HCT116 (cell line): ENCODE results near the gene MAPK8IP3. TPM values are rescaled to one million over a fixed set of nuclear protein-coding genes. Genes with fewer than 3 reads are reported as not detected.

ENCODE experiments used
- ATAC-seq: fragments of 200-7000 bp; cut with Tn5 transposase; 2 replicates; pipeline ENCODE4 v1.9.1; 2020; ENCODE audit warnings: mild to moderate bottlenecking, moderate library complexity
- BruUV-seq: library from RNA; stranded (reverse); fragments of 400-500 nt; replicated peaks from 2 replicates; lab custom pipeline; 2021; lab: Mats Ljungman, UMichigan
- CTCF ChIA-PET: fragments of 300-600 bp; sonication (Branson Sonifier 250); formaldehyde crosslinking; loops from one replicate; lab custom pipeline; 2021; ENCODE audit warnings: antibody characterized with exemption; lab: Charles Lee
- POLR2A ChIA-PET: fragments of 300-600, 350-600 bp; sonication (Branson Sonifier 250); formaldehyde crosslinking; loops from one replicate; lab custom pipeline; 2021; ENCODE audit warnings: antibody characterized with exemption; lab: Charles Lee
- RAD21 ChIA-PET, 2 experiments: fragments of 300-600 bp; sonication (Branson Sonifier 250); formaldehyde crosslinking; loops; one replicate each; lab custom pipeline; 2023; ENCODE audit warnings: low total read pairs in 2 of 2; ENCODE audit not compliant: uncharacterized antibody in 2 of 2, unreplicated experiment in 2 of 2, low non-redundant PET in 1 of 2; lab: Charles Lee
- DNase-seq: peaks from one replicate; pipeline ENCODE4 v3.0.0-alpha.2; 2010; ENCODE audit warnings: low read depth, low spot score
- H2AFZ ChIP-seq: fragments of 200-600 bp; shearing (Covaris generic), sonication (generic); 2 replicates; pipeline ENCODE4 v1.6.1; 2017; ENCODE audit warnings: low read depth, mixed run types, mixed read lengths, antibody characterized with exemption, low read length; ENCODE audit not compliant: poor library complexity, severe bottlenecking
- H3K27ac ChIP-seq: 2 replicates; pipeline ENCODE4 v1.5.1; 2012; ENCODE audit warnings: low read depth, low read length
- H3K27me3 ChIP-seq: fragments of 200-600 bp; sonication (generic); 2 replicates; pipeline ENCODE4 v1.6.1; 2016; ENCODE audit warnings: mixed run types, low read length, mixed read lengths; ENCODE audit not compliant: insufficient read depth
- H3K36me3 ChIP-seq, 2 experiments: fragments of 200-500 bp in 1 of 2; fragments of 200-600 bp in 1 of 2; sonication (Bioruptor generic) in 1 of 2; sonication (generic) in 1 of 2; 2 replicates each; pipeline versions ENCODE4 v1.5.1 to v1.6.1; 2014 to 2016; ENCODE audit warnings: low read length in 2 of 2, inconsistent platforms in 1 of 2, mixed read lengths in 1 of 2, mixed run types in 1 of 2; ENCODE audit not compliant: insufficient read depth in 2 of 2, control insufficient read depth in 1 of 2
- H3K4me1 ChIP-seq, 2 experiments: fragments of 200-600 bp in 1 of 2; sonication (generic) in 1 of 2; 2 replicates each; pipeline versions ENCODE4 v1.5.1 to v1.6.1; 2012 to 2017; ENCODE audit warnings: low read length in 2 of 2, inconsistent platforms in 1 of 2, mild to moderate bottlenecking in 1 of 2, mixed read lengths in 1 of 2, mixed run types in 1 of 2, moderate library complexity in 1 of 2; ENCODE audit not compliant: insufficient read depth in 2 of 2, control insufficient read depth in 1 of 2
- H3K4me2 ChIP-seq: fragments of 200-600 bp; sonication (generic); 2 replicates; pipeline ENCODE4 v1.6.1; 2017; ENCODE audit warnings: mixed run types, low read length, mixed read lengths
- H3K4me3 ChIP-seq, 2 experiments: fragments of 200-600 bp in 1 of 2; sonication (generic) in 1 of 2; replicated peaks in 1 of 2; 2 replicates each; pipeline ENCODE4 v1.5.1; 2011 to 2016; ENCODE audit warnings: low read length in 2 of 2, control low read depth in 1 of 2, low read depth in 1 of 2, mild to moderate bottlenecking in 1 of 2, mixed read lengths in 1 of 2, mixed run types in 1 of 2
- H3K79me2 ChIP-seq: fragments of 200-600 bp; sonication (generic); 2 replicates; pipeline ENCODE4 v1.6.1; 2017; ENCODE audit warnings: mild to moderate bottlenecking, mixed run types, low read length, moderate library complexity, mixed read lengths; ENCODE audit not compliant: insufficient read depth
- H3K9ac ChIP-seq: fragments of 200-600 bp; sonication (generic); 2 replicates; pipeline ENCODE4 v1.6.1; 2016; ENCODE audit warnings: low read length, mixed read lengths
- H3K9me2 ChIP-seq: fragments of 200-600 bp; sonication (generic), shearing (Covaris generic); 2 replicates; pipeline ENCODE4 v1.6.1; 2017; ENCODE audit warnings: mixed run types, mild to moderate bottlenecking, moderate library complexity; ENCODE audit not compliant: insufficient read depth
- H3K9me3 ChIP-seq, 2 experiments: fragments of 200-500 bp in 1 of 2; fragments of 200-600 bp in 1 of 2; sonication (Bioruptor generic) in 1 of 2; sonication (generic) in 1 of 2; 2 replicates each; pipeline ENCODE4 v1.6.1; 2014 to 2017; ENCODE audit warnings: low read length in 2 of 2, mixed read lengths in 2 of 2, inconsistent platforms in 1 of 2, low read depth in 1 of 2, mild to moderate bottlenecking in 1 of 2, mixed run types in 1 of 2, moderate library complexity in 1 of 2; ENCODE audit not compliant: control insufficient read depth in 1 of 2, insufficient read depth in 1 of 2
- H4K20me1 ChIP-seq: fragments of 200-600 bp; sonication (generic), shearing (Covaris generic); 2 replicates; pipeline ENCODE4 v1.6.1; 2017; ENCODE audit warnings: mixed run types, mild to moderate bottlenecking, moderate library complexity; ENCODE audit not compliant: insufficient read depth
- EZH2phosphoT487 ChIP-seq: fragments of 200-600 bp; IDR thresholded peaks from 2 replicates; pipeline ENCODE4 v1.6.1; 2018; ENCODE audit warnings: antibody characterized with exemption, borderline replicate concordance
- FOSL1 ChIP-seq: IDR thresholded peaks from 2 replicates; pipeline ENCODE4 v1.6.1; 2012; ENCODE audit warnings: low read depth
- JUND ChIP-seq: IDR thresholded peaks from 2 replicates; pipeline ENCODE4 v1.6.1; 2012
- POLR2A ChIP-seq: IDR thresholded peaks from 2 replicates; pipeline ENCODE4 v1.7.0; 2011; ENCODE audit warnings: borderline replicate concordance; ENCODE audit not compliant: insufficient read depth, insufficient read length; ENCODE audit errors: extremely low read depth
- RAD21 ChIP-seq: IDR thresholded peaks from 2 replicates; pipeline ENCODE4 v1.6.1; 2012; ENCODE audit warnings: low read depth, mild to moderate bottlenecking
- SP1 ChIP-seq: IDR thresholded peaks from 2 replicates; pipeline ENCODE4 v1.6.1; 2012; ENCODE audit warnings: low read depth
- ZFX ChIP-seq: fragments of 450-650 bp; IDR thresholded peaks from 2 replicates; pipeline ENCODE4 v1.6.1; 2017
- ZNF274 ChIP-seq: fragments of 200-500 bp; sonication (Bioruptor generic); IDR thresholded peaks from 2 replicates; pipeline ENCODE4 v1.6.1; 2014; ENCODE audit warnings: mild to moderate bottlenecking, low read depth, low read length, inconsistent platforms
- intact Hi-C: fragments of 100-400 bp; cut with micrococcal nuclease; formaldehyde crosslinking; loops from 2 replicates; pipeline ENCODE4 v1.10.0; 2022
- total RNA-seq: library from RNA; stranded (reverse); gene quantifications from one replicate; pipeline ENCODE4 v1.2.1, GENCODE V29; 2021; ENCODE audit not compliant: unreplicated experiment
- TF ChIP-seq, protein P1 (sequence below): IDR thresholded peaks from 2 replicates; pipeline ENCODE4 v1.6.1; 2012
- TF ChIP-seq, protein P2 (sequence below), 3 experiments: fragments of 200-600 bp in 1 of 3; sonication (generic) in 1 of 3; IDR thresholded peaks in 2 of 3; conservative IDR thresholded peaks in 1 of 3; 2 replicates each; pipeline ENCODE4 v1.5.1; 2012 to 2017; ENCODE audit warnings: low read depth in 2 of 3, low read length in 2 of 3, antibody characterized with exemption in 1 of 3, borderline replicate concordance in 1 of 3, control low read depth in 1 of 3, mild to moderate bottlenecking in 1 of 3, mixed read lengths in 1 of 3, mixed run types in 1 of 3, moderate library complexity in 1 of 3; ENCODE audit not compliant: insufficient read depth in 1 of 3

Gene MAPK8IP3
- total RNA-seq, 1 experiment from 2014 or later = 75.3 TPM

DNA sequence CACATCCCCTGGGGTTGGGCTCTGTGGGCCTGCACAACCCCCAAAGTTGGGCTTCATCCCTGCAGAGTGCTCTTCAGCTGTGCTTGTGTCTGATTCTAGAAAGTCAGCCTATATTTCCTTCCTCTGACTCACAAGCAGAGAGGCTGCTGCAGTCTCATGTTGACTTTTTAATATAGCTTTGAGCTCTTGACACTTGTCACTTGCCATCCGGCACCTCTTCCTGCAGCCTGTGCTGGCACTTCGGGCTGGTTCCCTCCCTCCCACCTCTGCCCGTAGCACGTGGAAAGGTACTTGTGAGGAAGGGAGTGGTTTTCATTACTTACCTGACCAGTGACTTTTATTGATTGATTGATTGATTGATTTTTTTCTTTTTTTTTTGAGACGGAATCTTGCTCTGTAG lies 47.0 kb upstream of the MAPK8IP3 start:
- no peak for TF ChIP-seq RAD21
- no peak for TF ChIP-seq EZH2phosphoT487
- TF ChIP-seq, protein P1, sequence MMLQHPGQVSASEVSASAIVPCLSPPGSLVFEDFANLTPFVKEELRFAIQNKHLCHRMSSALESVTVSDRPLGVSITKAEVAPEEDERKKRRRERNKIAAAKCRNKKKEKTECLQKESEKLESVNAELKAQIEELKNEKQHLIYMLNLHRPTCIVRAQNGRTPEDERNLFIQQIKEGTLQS = no peak
- TF ChIP-seq, protein P2, sequence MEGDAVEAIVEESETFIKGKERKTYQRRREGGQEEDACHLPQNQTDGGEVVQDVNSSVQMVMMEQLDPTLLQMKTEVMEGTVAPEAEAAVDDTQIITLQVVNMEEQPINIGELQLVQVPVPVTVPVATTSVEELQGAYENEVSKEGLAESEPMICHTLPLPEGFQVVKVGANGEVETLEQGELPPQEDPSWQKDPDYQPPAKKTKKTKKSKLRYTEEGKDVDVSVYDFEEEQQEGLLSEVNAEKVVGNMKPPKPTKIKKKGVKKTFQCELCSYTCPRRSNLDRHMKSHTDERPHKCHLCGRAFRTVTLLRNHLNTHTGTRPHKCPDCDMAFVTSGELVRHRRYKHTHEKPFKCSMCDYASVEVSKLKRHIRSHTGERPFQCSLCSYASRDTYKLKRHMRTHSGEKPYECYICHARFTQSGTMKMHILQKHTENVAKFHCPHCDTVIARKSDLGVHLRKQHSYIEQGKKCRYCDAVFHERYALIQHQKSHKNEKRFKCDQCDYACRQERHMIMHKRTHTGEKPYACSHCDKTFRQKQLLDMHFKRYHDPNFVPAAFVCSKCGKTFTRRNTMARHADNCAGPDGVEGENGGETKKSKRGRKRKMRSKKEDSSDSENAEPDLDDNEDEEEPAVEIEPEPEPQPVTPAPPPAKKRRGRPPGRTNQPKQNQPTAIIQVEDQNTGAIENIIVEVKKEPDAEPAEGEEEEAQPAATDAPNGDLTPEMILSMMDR (IDR thresholded peaks at IDR 0.05 in 2 of 3, conservative IDR thresholded peaks at IDR 0.05 in 1 of 3; ENCODE audit: borderline replicate concordance in 1 of 3, insufficient read depth in 1 of 3, low read depth in 2 of 3, low read length in 2 of 3) = no peak
- no peak for TF ChIP-seq JUND
- TF ChIP-seq ZFX = no peak
- TF ChIP-seq POLR2A = no peak
- no peak for TF ChIP-seq SP1
- TF ChIP-seq ZNF274 = no peak
- no peak for TF ChIP-seq FOSL1
- TF ChIP-seq, all 23 proteins: peak for 0
- peaks cover 12 to 24% of the 10 kb centered on the region in 2 experiments for H3K36me3 ChIP-seq
- H3K9me3 ChIP-seq = no peaks in the 10 kb centered on the region
- H4K20me1 ChIP-seq = no peaks in the 10 kb centered on the region
- H3K27ac ChIP-seq = no peak overlapping the region
- ChIA-PET POLR2A (interaction anchor here (1.5 kb wide), 1 partner anchor 19 kb away, joined by 5 read pairs; the partner anchor contains the start of gene JPT2), RAD21 (no interaction called here), CTCF (no interaction called here)
- BruUV-seq = no TSS peak
- no peaks in the 10 kb centered on the region for H3K27me3 ChIP-seq
- H3K4me2 ChIP-seq = no peak overlapping the region
- DNase-seq (no peak), ATAC-seq (no peak)
- H3K79me2 ChIP-seq = no peaks in the 10 kb centered on the region
- intact Hi-C loops = no loop called here
- no peak overlapping the region for H3K9ac ChIP-seq
- H3K4me3 ChIP-seq = no peak overlapping the region
- H2AFZ ChIP-seq = no peak overlapping the region
- no peaks in the 10 kb centered on the region for H3K4me1 ChIP-seq
- H3K9me2 ChIP-seq = no peaks in the 10 kb centered on the region
